DMS153 (cell line): ENCODE measurements around the gene MAP7D1.
"Not testable (repeated sequence)": the region's sequence is repeated elsewhere in the genome, so short reads cannot be mapped to it uniquely, and the experiment has no call there.

Experiments used
- DNase-seq: peaks from one replicate; lab custom pipeline; 2025; lab: John Stamatoyannopoulos, UW

Gene MAP7D1

DNA sequence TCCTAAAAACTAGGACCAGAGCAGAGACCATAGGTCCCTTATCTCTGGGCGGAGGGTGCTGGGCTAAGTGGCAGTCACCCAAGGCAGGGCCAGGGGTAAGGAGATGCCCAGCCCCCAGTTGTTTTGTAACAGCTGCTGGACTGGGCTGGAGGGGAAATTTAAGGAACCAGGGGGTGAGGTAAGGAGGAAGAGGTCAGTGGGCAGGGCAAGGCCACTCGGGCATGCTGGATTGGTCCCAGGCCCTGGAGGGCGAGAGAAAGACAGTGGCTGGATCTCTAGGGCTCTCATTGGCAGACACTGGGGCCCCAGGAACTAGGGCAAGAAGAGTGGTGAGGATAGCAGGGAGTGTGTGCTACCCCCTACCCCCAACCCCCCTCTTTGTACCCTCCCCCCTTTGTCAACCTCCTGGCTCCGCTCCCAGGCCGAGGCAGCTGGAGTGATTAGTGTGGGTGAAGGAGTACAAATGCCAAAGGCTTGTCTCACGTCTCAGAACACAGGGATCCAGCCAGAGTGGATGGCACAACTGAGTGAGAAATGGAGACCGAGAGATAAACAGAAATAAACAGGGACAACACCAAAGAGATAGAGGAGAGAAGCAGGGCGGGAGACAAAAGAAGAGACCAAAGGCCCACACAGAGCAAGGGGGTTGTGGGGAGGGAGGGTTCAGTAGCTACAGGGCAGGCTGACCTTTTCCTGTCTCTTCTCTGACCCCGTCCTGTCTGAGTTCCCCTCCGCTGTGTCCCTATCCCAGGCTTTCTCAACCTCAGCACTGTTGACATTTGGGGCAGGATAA is 47.8 kb downstream of the MAP7D1 start:
- DNase-seq: no peak

DNA sequence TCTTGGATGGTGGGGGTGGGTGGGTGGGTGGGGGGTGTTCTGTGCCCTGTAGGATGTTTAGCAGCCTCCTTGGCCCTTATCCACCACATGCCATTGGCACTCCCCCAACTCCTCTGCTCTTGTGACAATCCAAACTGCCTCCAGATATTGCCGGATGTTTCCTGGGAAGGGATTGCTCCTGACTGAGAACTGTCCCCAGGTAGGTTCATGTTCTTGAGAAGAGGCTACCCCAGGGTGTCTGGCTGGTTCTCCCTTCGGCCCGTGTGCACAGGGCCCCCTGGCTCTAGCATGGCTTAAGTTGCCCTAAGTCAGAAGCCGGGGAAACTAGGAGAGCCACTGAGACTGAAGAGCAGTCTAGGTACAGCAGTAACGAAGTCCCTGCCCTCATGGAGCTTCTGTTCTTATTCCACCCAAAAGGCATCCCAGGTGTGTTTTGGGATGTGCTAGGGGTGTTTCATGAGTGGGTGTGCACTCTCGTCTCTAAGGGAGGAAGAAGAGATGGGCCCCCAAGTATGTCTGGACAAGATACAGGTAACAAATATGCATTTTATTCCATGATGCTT is 48.5 kb downstream of the MAP7D1 start:
- no peak for DNase-seq

DNA sequence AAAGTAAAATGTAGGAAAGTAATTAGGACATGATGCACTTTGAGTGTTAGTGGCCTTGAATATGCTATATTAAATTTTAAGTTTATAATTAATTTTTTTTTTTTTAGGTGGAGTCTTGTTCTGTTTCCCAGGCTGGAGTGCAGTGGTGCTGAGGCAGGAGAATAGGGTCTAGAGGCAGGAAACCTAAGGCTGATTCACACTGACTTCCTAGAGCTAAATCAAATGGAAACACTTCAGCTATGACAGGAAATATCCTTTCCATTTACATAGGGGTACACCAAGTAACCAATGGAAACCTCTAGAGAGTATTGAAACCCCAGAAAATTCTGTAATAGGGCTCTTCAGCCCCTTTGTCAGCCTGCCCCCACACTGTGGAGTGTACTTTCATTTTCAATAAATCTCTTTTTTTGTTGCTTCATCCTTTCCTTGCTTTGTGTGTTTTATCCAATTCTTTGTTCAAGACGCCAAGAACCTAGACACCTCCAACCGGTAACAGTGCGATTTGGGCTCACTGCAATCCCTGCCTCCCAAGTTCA is 50.4 kb downstream of the MAP7D1 start:
- DNase-seq: no peak

DNA sequence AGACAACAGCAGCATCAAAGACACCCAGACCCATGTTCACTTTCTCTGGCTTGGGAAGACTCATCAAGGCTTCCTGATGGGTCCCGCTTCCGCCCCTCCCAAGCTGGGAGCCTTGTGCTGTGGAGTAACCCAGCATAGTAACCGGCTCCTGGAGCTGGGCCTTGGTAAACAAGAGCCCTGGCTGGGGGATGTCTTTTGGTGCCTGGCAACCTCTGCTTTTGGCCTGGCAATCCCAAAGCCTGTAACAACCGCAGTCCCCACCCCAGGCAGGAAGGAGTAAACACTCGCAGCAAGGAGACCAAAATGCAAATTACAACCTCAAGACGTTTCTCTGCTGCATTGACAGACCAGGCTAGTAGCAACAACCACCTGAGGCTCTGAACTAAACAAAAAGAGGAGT is 51.4 kb downstream of the MAP7D1 start:
- DNase-seq: no peak

DNA sequence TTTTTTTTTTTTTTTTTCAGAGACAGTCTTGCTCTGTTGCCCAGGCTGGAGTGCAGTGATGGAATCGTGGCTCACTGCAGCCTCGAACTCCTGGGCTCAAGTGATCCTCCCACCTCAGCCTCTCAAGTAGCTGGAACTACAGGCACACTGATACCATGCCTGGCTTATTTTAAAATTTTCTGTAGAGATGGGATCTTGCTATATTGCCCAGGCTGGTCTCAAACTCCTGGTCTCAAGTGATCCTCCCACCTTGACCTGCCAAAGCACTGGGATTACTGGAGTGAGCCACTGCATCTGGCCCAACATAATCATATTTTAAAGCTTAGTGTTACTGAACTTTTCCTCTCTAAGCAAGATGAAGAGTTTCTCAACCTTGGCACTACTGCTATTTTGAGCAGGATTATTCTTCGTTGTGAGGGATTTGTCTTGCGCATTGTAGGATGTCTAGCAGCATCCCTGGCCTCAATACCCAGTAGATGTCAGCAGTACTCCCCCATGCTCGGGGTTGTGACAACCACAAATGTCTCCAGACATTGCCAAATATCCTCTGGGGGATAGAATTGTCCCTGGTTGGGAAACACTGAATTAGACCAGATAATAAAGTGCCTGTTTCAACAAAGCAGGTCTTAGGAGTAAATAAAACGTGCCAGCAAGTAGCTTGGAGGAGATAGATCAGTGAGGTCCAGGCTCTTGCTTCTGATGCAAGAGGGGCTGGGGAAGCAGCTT is 53.2 kb downstream of the MAP7D1 start:
- no peak for DNase-seq

DNA sequence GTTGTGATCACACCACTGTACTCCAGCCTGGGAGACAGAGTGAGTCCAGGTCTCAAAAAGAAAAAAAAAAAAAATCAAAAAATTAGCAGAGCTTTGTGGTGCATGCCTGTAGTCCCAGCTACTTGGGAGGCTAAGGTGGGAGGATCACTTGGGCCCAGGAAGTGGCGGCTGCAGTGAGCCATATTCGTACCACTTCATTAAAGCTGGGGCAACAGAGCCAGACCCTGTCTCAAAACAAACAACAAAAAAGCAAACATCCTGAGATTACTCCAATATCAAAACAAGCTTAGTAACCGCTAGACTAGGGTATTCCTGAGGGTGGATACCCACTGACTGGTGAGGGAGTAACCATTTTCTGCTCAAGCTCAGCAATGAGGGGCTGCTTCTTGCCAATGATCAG is 55.3 kb downstream of the MAP7D1 start:
- no peak for DNase-seq

DNA sequence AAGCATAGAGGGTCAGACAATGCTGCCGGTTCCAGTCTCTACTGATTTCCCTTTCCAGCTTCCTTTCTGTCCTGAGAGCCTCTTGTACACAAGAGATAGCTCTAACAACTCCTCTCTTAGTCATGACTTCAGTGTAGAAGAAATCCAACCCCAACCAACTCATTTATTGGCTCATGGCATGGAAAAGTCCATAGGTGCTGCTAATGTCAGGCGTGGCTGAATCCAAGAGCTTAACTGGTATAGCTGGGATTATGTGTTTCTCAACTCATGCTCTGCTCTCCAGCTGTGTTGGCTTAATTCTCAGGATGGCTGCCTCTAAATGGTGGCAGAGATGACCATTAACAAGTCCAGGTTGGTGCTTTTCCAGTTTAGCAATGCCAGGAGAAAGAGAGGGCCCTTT is 55.9 kb downstream of the MAP7D1 start:
- DNase-seq: no peak

DNA sequence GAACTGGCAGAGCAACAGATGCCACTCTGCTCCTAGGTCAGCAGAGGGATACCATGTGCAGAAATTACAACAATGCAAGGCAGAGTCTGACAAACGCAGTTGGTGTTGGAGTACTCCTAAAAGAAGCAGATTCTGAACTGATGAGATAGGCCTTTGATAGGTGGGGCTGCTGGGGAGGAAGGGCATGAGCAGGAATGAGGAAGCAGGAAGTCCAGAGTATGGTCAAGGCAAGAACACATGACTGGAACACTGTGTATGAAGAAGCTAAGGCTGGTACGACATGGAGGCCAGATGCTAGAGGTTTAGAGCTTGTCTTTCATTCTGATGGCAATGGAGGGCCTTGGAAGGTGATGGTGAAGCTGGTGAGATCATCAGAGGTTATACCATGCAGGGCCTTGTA is 56.8 kb downstream of the MAP7D1 start:
- DNase-seq: no peak

DNA sequence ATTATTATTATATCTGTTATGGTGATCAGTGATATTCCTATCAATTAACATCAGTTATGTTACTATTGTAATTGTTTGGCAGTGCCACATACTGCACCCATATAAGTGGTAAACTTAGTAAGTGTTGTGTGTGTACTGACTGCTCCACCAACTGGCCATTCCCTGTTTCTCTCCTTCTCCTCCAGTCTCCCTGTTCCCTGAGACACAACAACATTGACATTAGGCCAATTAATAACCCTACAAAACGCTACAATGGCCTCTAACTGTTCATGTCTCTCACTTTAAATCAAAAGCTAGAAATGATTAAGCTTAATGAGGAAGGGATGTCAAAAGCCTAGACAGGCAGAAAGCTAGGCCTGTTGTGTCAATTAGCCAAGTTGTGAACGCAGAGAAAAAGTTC is 61.7 kb downstream of the MAP7D1 start:
- no peak for DNase-seq

DNA sequence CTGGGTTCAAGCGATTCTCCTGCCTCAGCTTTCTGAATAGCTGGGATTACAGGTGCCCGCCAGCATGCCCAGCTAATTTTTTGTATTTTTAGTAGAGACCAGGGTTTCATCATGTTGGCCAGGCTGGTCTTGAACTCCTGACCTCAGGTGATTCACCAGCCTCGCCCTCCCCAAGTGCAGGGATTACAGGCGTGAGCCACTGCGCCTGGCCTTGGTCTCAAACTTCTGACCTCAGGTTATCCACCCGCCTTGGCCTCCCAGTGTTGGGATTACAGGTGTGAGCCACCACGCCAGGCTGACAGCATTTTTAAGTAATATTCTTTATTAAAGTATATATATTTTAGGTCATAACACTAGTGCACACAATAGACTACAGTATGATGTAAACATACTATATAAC is 65.9 kb downstream of the MAP7D1 start:
- DNase-seq: not testable (repeated sequence)

DNA sequence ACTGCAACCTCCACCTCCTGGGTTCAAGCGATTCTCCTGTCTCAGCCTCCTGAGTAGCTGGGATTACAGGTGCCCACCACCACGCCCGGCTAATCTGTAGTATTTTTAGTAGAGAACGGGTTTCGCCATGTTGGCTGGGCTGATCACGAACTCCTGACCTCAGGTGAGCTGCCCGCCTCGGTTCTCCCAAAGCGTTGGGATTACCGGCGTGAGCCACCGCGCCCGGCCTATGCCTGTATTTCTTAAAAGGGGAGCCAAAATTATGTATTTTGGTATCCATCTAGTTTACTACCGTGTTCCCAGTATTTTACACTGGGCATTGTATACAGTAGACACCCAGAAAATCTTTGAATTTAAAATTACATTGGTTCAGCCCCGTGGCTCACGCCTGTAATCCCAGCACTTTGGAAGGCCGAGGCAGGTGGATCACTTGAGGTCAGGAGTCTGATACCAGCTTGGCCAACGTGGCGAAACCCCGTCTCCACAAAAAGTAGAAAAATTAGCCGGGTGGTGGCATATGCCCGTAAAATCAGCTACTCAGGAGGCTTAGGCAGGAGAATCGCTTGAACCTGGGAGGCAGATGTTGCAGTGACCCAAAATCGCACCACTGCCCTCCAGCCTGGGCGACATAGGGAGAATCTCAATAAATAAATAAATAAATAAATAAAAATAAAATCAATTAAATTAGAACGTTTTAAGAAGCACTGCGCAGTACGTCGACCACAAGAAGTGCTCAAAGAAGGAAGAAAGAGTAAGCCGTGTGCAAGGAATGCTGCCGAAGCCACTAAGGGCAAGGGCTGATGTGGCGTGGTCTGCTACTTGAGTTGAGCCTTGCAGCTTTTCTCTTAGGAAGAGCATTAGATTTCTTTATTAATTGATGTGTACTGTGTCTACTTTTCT is 66.8 kb downstream of the MAP7D1 start:
- DNase-seq: no peak

DNA sequence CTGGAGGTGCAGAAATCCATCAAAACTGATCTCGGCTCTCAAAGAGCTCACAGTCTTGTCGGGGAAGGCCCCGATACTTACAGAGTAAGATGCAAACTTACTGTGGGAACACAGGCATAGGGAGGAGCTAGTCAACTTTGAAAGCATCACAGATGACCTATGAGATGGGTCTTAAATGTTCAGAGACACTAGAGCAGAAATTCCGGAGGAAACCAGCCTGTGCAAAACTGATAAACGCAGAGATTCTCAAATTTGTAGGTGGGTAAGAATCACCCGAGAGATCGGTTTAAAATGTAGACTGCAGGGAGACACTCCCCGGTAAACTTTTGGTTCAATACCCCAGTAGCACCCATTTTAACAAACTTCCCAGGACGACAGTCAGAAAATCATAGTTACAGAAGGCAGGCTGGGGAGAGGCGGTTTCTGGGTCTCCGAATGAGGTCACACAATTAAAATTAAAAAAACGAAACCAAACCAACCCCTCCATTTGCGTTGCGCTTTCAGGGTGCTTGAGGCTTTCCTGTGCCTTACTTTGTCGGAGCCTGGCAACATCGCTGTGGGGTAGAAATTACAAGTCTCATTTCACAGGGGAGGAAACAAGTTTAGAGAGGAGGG is 67.5 kb downstream of the MAP7D1 start:
- DNase-seq: no peak

DNA sequence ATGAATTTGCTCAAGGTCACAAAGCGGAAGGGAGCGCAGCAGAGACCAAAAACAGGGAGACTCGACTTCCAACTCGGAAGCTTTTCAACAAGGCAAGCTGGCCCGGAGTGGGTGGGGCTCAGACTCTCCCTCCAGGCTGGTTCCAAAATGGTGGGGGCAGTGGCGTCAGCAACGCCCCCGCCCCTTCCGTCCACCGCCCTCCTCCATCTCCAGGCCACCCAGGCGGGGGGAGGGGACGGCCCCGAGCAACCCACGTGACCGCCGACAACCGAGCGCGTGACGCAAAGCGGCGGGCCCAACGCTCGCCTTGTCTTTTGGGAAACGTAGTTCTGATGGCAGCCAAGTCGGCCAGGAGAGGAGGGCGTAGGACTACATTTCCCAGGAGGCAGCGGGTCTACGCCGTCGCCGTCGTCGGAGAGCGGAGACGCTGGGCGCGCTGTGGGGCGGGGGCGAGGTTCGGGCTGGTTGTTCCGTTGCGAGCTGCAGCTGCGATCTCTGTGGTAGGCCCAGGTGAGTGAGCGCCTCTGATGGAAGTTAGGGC is 68.1 kb downstream of the MAP7D1 start, which contains the start of gene THRAP3:
Gene THRAP3, plus strand, starts transcription at position 448 of the 541 bp plus-strand sequence. CDS start 58,121 bp downstream, outside the sequence.
- peak; percentile 100 for DNase-seq

DNA sequence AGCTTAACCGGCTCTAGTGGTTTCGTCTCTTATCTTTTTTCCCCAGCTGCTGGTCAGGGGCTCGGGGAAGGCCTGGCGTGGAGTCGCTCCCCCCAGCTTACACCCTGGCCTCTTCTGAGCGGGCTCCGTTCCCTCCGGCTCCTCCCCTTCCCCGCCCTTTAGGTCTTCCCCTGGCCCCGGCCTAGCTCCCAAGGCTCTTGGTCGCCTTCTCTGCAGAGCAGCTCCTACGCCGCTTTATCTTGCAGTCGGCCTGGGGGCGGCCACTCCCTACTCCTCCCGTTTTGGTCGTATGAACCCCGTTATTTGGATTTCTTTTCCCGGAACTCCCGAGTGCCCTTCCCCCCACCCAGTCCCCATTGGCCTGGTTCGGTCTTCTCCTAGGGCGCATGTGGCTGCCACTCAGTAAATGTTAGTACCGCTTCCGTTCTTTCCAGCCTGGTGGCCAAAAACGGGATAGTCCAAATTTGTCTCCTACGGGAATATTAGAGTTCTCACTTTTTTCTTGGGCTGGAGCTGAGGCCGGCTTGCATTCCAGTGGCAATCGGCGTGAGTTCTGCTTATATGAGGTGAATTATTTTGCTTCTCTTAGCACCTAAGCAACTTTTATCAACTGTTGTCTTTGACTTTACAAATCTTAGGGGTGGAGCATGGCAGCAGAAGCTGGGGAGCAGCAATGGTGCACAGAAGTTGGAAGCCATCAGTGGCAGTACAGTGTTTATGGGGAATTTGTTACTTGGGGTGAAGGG is 68.8 kb downstream of the MAP7D1 start:
- DNase-seq: peak; percentile 78

DNA sequence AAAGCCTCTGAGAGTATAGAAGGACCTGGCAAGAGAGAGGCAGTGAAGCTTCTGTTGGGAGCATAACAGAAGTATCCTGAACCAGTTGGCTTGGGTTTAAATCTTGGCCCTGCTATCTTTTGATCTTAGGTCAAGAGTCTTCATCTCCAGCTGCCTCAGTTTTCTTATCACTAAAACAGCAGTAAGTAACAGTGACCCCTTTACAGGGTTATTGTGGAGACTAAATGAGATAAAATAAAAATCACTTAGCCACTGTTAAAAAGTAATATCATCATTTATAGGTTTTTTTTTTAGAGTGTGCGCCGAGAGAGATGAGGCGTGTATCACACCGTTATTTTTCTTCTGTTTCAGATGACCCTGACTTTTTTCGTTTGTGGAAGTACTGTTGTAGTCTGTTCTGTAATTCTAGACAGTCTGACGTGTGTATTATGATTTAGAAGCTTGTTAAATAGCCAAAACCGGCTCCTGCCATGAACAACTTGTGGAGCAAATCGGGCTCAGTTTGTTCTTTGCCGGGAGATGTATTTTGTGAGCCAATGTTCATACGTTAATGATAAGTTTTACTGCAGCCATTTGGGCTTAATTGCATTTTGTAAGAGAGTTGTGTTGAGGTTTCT is 69.4 kb downstream of the MAP7D1 start:
- DNase-seq: no peak

DNA sequence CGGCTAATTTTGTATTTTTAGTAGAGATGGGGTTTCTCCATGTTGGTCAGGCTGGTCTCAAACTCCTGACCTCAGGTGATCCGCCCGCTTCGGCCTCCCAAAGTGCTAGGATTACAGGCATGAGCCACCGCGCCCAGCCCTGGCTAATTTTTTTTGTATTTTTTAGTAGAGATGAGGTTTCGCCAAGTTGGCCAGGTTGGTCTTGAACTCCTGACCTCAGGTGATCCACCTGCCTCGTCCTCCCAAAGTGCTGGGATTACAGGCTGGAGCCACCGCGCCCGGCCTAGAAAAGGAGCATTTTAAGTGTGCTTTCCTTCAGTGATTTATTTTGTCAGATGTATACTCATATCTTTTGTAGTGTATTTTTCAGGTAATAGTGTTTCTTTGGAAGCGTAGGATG is 74.3 kb downstream of the MAP7D1 start:
- DNase-seq: not testable (repeated sequence)
